Measurements from ENCODE around the gene ADGRV1. TPM values are rescaled to one million over a fixed set of nuclear protein-coding genes. Genes with fewer than 3 reads are reported as not detected.
"Not testable (repeated sequence)": the region's sequence is repeated elsewhere in the genome, so short reads cannot be mapped to it uniquely, and the experiment has no call there.

ADGRV1 gene
- total and polyA plus RNA-seq, 12 donors = 129 to 2,577 (median 695) TPM

DNA sequence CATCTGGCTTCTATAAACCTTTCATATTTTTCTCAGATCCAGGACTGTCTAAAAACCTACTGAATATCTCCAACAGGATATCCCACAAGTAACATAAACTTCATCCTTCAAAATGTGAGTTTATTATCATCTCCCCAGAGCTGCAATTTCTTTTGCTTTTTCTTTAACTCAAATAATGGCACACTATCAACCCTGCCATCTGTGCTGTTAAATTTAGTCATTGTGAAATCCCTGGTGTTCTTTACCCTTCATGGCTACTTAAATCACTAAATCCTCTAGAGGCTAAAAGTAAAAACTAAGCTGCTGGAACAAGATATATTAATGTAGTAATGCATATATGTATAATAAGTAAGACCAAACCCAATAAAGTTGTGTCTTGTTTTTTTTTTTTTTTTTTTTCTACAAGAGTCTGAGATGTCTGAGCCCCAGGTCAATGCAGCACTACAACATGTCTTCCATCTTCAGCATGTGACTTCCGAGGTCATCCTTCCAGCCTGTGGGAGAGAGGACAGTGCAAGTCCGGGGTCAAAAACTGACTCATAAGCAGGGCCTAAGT, 362.9 kb downstream of the ADGRV1 start:
- Histone ChIP-seq H3K9me3 (replicated peaks in 1 of 3) (no peaks in the 10 kb centered on the region), H3K4me1 (replicated peaks in 1 of 2) (peaks cover 0 to 7% of the 10 kb centered on the region in 2 donors), H3K27me3 (no peaks in the 10 kb centered on the region), H3K36me3 (replicated peaks in 1 of 2) (no peaks in the 10 kb centered on the region), H3K27ac (no peak overlapping the region), H3K4me3 (no peak overlapping the region)
- TF ChIP-seq POLR2A (IDR thresholded peaks at IDR 0.05) (no peak), CTCF (IDR thresholded peaks at IDR 0.05) (no peak)
- intact Hi-C loops (cut with DNase I) = no loop called here
- WGBS, 4 donors = 80 to 89% (median 88%) methylated on average over 2 of the region's 2 CpGs
- no peak for DNase-seq

GRCh38 chr5:90924222-90924621, 365.6 kb downstream of the ADGRV1 start:
- H3K27ac ChIP-seq; H3K27me3 ChIP-seq; H3K9me3 ChIP-seq (replicated peaks in 1 of 3); intact Hi-C loops (cut with DNase I); DNase-seq; H3K4me3 ChIP-seq; H3K4me1 ChIP-seq (replicated peaks in 1 of 2); H3K36me3 ChIP-seq (replicated peaks in 1 of 2): not testable (repeated sequence)
- 84 to 93% (median 89%) methylated on average over 2 of the region's 2 CpGs for WGBS, 4 donors

GRCh38 chr5:90929013-90929839, 370.6 kb downstream of the ADGRV1 start:
- H3K27me3 ChIP-seq; H3K36me3 ChIP-seq (replicated peaks in 1 of 2); H3K4me3 ChIP-seq; H3K9me3 ChIP-seq (replicated peaks in 1 of 3); H3K27ac ChIP-seq; DNase-seq; intact Hi-C loops (cut with DNase I): not testable (repeated sequence)
- WGBS, 4 donors = 90 to 94% (median 92%) methylated on average over 2 to 22 of the region's 29 CpGs
- H3K4me1 ChIP-seq (replicated peaks in 1 of 2) = peaks cover 17 to 26% of the 10 kb centered on the region in 2 donors

GRCh38 chr5:90930062-90930461, 371.5 kb downstream of the ADGRV1 start:
- no peaks in the 10 kb centered on the region for H3K36me3 ChIP-seq (replicated peaks in 1 of 2)
- no peaks in the 10 kb centered on the region for H3K9me3 ChIP-seq (replicated peaks in 1 of 3)
- WGBS, 4 donors = 82 to 92% (median 85%) methylated on average over 5 of the region's 5 CpGs
- H3K27ac ChIP-seq = no peak overlapping the region
- intact Hi-C loops (cut with DNase I) = loop anchor here in 1 of 2 donors (10.0 kb wide), 2 partner anchors 105 to 165 kb away; no protein-coding TSS in a partner anchor
- no peak for DNase-seq
- H3K4me3 ChIP-seq = no peak overlapping the region
- H3K27me3 ChIP-seq = no peaks in the 10 kb centered on the region
- TF ChIP-seq POLR2A (IDR thresholded peaks at IDR 0.05) = no peak
- no peak for TF ChIP-seq CTCF (IDR thresholded peaks at IDR 0.05)
- H3K4me1 ChIP-seq (replicated peaks in 1 of 2) = peaks cover 17 to 32% of the 10 kb centered on the region in 2 donors

DNA sequence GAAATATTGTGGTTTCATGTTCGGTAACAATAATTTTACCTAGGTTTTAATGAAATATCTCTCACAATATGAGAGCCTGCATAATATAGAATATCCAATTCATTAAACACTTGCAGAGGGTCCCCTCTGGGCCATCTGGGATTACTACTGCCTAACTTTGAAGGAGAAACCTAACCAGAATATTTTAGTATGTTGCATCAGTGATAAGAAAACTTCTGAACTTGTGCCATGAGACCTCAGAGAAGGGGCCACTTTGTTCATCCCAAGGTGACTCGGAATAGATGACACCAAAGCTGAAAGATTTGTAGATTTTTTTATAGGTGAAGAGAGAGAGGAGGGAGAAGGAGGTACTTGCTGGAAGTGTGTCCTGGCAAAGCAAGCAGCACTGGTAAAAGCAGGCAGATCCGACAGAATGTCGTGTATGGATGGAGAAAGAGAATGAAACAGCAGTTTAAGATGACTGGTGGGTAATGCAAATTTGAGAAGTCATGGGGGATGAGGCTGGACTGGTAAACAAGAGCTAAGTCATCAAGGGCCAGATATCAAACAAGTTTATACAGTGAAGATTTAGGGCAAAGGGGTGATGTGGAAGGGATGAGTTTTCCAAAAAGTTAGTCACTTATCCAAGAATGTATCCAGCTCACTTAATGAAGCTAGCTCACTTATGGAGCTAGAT, 372.3 kb downstream of the ADGRV1 start:
- WGBS, 4 donors = 50 to 58% (median 54%) methylated on average over 4 of the region's 4 CpGs
- no peaks in the 10 kb centered on the region for H3K36me3 ChIP-seq (replicated peaks in 1 of 2)

More for the DNA sequence above, 372.3 kb downstream of the ADGRV1 start:
- peak in 2 of 7 donors; percentile 17 to 22 for DNase-seq
- Histone ChIP-seq H3K4me3 (no peak overlapping the region), H3K9me3 (replicated peaks in 1 of 3) (no peaks in the 10 kb centered on the region), H3K4me1 (replicated peaks in 1 of 2) (peaks cover 17 to 32% of the 10 kb centered on the region in 2 donors), H3K27me3 (no peaks in the 10 kb centered on the region), H3K27ac (peak overlapping the region in 4 of 5 donors; percentile 60 to 83 (median 72))
- no peak for TF ChIP-seq CTCF (IDR thresholded peaks at IDR 0.05)
- TF ChIP-seq POLR2A (IDR thresholded peaks at IDR 0.05) = no peak
- intact Hi-C loops (cut with DNase I) = loop anchor here in 1 of 2 donors (10.0 kb wide), 2 partner anchors 104 to 164 kb away; no protein-coding TSS in a partner anchor
